Liver (tissue), 9 donors: ENCODE data around the gene GPM6B. TPM values are rescaled to one million over a fixed set of nuclear protein-coding genes. Genes with fewer than 3 reads are reported as not detected.

Experiments
- DNase-seq: peaks from one replicate; pipeline ENCODE4 v3.0.0-alpha.2; 2017; ENCODE audit warnings: low spot score
- H3K27ac ChIP-seq, 2 donors: one replicate each; pipeline ENCODE4 v1.7.0; 2013; ENCODE audit warnings: inconsistent platforms in 2 of 2, low read length in 2 of 2, control low read depth in 1 of 2, low read depth in 1 of 2, mild to moderate bottlenecking in 1 of 2
- H3K27me3 ChIP-seq, 4 donors: one replicate each; pipeline versions ENCODE4 v1.6.1 to v1.7.0; 2013; ENCODE audit warnings: low read length in 3 of 4, inconsistent platforms in 1 of 4, mild to moderate bottlenecking in 1 of 4, moderate library complexity in 1 of 4; ENCODE audit not compliant: control insufficient read depth in 4 of 4, insufficient read depth in 4 of 4
- H3K36me3 ChIP-seq, 4 donors: one replicate each; pipeline versions ENCODE4 v1.6.1 to v1.7.0; 2013; ENCODE audit warnings: low read length in 3 of 4, mild to moderate bottlenecking in 3 of 4, low read depth in 1 of 4, moderate library complexity in 1 of 4; ENCODE audit not compliant: control insufficient read depth in 4 of 4, insufficient read depth in 3 of 4
- H3K4me1 ChIP-seq, 4 donors: one replicate each; pipeline versions ENCODE4 v1.6.1 to v1.7.0; 2013; ENCODE audit warnings: low read length in 3 of 4, mild to moderate bottlenecking in 3 of 4, moderate library complexity in 1 of 4; ENCODE audit not compliant: control insufficient read depth in 4 of 4, insufficient read depth in 4 of 4
- H3K4me3 ChIP-seq, 3 donors: one replicate each; pipeline versions ENCODE4 v1.6.1 to v1.7.0; 2013; ENCODE audit warnings: low read length in 3 of 3, control low read depth in 1 of 3, low read depth in 1 of 3, mild to moderate bottlenecking in 1 of 3
- H3K9ac ChIP-seq, 2 donors: one replicate each; pipeline ENCODE4 v1.7.0; 2013; ENCODE audit warnings: low read length in 2 of 2, mild to moderate bottlenecking in 2 of 2, moderate library complexity in 2 of 2, control low read depth in 1 of 2, low read depth in 1 of 2
- H3K9me3 ChIP-seq, 4 donors: one replicate each; pipeline versions ENCODE4 v1.6.1 to v1.7.0; 2013; ENCODE audit warnings: low read length in 3 of 4; ENCODE audit not compliant: control insufficient read depth in 4 of 4
- EGR1 ChIP-seq, 2 donors: IDR thresholded peaks; 2 replicates each; pipeline ENCODE4 v1.6.1; 2016 to 2018; ENCODE audit warnings: antibody characterized with exemption in 2 of 2, low read depth in 2 of 2
- FOXA1 ChIP-seq: IDR thresholded peaks from 2 replicates; pipeline ENCODE4 v1.6.1; 2016; ENCODE audit warnings: antibody characterized with exemption
- FOXA2 ChIP-seq: IDR thresholded peaks from 2 replicates; pipeline ENCODE4 v1.6.1; 2016; ENCODE audit warnings: antibody characterized with exemption
- GABPA ChIP-seq, 2 donors: IDR thresholded peaks in 1 of 2; conservative IDR thresholded peaks in 1 of 2; 2 replicates each; pipeline ENCODE4 v1.6.1; 2016; ENCODE audit warnings: antibody characterized with exemption in 2 of 2, mild to moderate bottlenecking in 1 of 2, moderate library complexity in 1 of 2
- HNF4A ChIP-seq, 2 donors: conservative IDR thresholded peaks; 2 replicates each; pipeline ENCODE4 v1.6.1; 2016; ENCODE audit warnings: antibody characterized with exemption in 2 of 2, mild to moderate bottlenecking in 2 of 2
- JUND ChIP-seq, 2 donors: IDR thresholded peaks; 2 replicates each; pipeline ENCODE4 v1.6.1; 2016; ENCODE audit warnings: antibody characterized with exemption in 2 of 2
- MAX ChIP-seq: IDR thresholded peaks from 2 replicates; pipeline ENCODE4 v1.6.1; 2016; ENCODE audit warnings: antibody characterized with exemption
- NR2F2 ChIP-seq: IDR thresholded peaks from 2 replicates; pipeline ENCODE4 v1.6.1; 2016; ENCODE audit warnings: antibody characterized with exemption
- RAD21 ChIP-seq, 2 donors: IDR thresholded peaks; 2 replicates each; pipeline ENCODE4 v1.6.1; 2016; ENCODE audit warnings: antibody characterized with exemption in 2 of 2, mild to moderate bottlenecking in 2 of 2
- REST ChIP-seq: IDR thresholded peaks from 2 replicates; pipeline ENCODE4 v1.6.1; 2016; ENCODE audit warnings: antibody characterized with exemption, mild to moderate bottlenecking
- RXRA ChIP-seq, 2 donors: IDR thresholded peaks; 2 replicates each; pipeline ENCODE4 v1.6.1; 2017 to 2018; ENCODE audit warnings: antibody characterized with exemption in 2 of 2, mild to moderate bottlenecking in 1 of 2
- SP1 ChIP-seq: IDR thresholded peaks from 2 replicates; pipeline ENCODE4 v1.6.1; 2018; ENCODE audit warnings: antibody characterized with exemption, mild to moderate bottlenecking
- YY1 ChIP-seq: IDR thresholded peaks from 2 replicates; pipeline ENCODE4 v1.6.1; 2016; ENCODE audit warnings: antibody characterized with exemption, mild to moderate bottlenecking
- WGBS: extraction: QIAGEN DNeasy Blood & Tissue Kit; methylation state at CpG from one replicate; pipeline ENCODE4 v1.1.7; 2013; 5-methylcytosine and 5-hydroxymethylcytosine counted together
- polyA plus RNA-seq, 2 donors: library from polyadenylated mRNA; stranded (reverse) in 1 of 2; unstranded in 1 of 2; fragments of 200-250 nt in 1 of 2; fragments of >200 nt in 1 of 2; fragmentation: Nextera tagmentation in 1 of 2; extraction: Ambion mirVana in 1 of 2; gene quantifications; one replicate each; pipeline versions ENCODE4 v1.2.1 to v1.2.3, GENCODE V29; 2013 to 2015
- total RNA-seq, 2 donors: library from RNA; depleted of rRNA; stranded (reverse); fragments of >200 nt; gene quantifications; one replicate each; pipeline ENCODE4 v1.2.3, GENCODE V29; 2014
- TF ChIP-seq, protein P1 (sequence below): IDR thresholded peaks from 2 replicates; pipeline ENCODE4 v1.6.1; 2016; ENCODE audit warnings: antibody characterized with exemption
- TF ChIP-seq, protein P2 (sequence below): IDR thresholded peaks from 2 replicates; pipeline ENCODE4 v1.6.1; 2016; ENCODE audit warnings: antibody characterized with exemption
- donor health status: healthy.
- donor health status: healthy.
- donor health status: healthy.
- donor health status: healthy.
- donor health status: healthy.

The GPM6B gene
- total and polyA plus RNA-seq, 4 donors, result 0.42 to 2.3 (median 0.72) TPM

GRCh38 chrX:13843150-13843721 lies 26.3 kb upstream of the GPM6B start:
- peaks cover 0 to 3% (median 0%) of the 10 kb centered on the region in 4 donors for H3K9me3 ChIP-seq
- H3K4me1 ChIP-seq, result no peaks in the 10 kb centered on the region
- H3K9ac ChIP-seq, result no peak overlapping the region
- no peak overlapping the region for H3K4me3 ChIP-seq
- no peak overlapping the region for H3K27ac ChIP-seq
- no peak for DNase-seq
- H3K27me3 ChIP-seq, result peaks cover 0 to 2% (median 0%) of the 10 kb centered on the region in 4 donors
- TF ChIP-seq RAD21 (IDR thresholded peaks at IDR 0.05) (no peak), FOXA2 (no peak), FOXA1 (no peak), JUND (IDR thresholded peaks at IDR 0.05) (no peak), SP1 (no peak), NR2F2 (no peak)
- TF ChIP-seq, protein P1, sequence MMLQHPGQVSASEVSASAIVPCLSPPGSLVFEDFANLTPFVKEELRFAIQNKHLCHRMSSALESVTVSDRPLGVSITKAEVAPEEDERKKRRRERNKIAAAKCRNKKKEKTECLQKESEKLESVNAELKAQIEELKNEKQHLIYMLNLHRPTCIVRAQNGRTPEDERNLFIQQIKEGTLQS, result no peak
- TF ChIP-seq, protein P2, sequence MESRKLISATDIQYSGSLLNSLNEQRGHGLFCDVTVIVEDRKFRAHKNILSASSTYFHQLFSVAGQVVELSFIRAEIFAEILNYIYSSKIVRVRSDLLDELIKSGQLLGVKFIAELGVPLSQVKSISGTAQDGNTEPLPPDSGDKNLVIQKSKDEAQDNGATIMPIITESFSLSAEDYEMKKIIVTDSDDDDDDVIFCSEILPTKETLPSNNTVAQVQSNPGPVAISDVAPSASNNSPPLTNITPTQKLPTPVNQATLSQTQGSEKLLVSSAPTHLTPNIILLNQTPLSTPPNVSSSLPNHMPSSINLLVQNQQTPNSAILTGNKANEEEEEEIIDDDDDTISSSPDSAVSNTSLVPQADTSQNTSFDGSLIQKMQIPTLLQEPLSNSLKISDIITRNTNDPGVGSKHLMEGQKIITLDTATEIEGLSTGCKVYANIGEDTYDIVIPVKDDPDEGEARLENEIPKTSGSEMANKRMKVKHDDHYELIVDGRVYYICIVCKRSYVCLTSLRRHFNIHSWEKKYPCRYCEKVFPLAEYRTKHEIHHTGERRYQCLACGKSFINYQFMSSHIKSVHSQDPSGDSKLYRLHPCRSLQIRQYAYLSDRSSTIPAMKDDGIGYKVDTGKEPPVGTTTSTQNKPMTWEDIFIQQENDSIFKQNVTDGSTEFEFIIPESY, result no peak
- 70% methylated on average over 1 of the region's 1 CpG for WGBS
- H3K36me3 ChIP-seq, result no peaks in the 10 kb centered on the region

- H3K27me3 ChIP-seq, result peaks cover 0 to 2% (median 0%) of the 10 kb centered on the region in 4 donors
- WGBS, result 85% methylated on average over 7 of the region's 7 CpGs
- DNase-seq, result no peak
Measured at GRCh38 chrX:13840121-13840520, 23.2 kb upstream of the GPM6B start.

DNA sequence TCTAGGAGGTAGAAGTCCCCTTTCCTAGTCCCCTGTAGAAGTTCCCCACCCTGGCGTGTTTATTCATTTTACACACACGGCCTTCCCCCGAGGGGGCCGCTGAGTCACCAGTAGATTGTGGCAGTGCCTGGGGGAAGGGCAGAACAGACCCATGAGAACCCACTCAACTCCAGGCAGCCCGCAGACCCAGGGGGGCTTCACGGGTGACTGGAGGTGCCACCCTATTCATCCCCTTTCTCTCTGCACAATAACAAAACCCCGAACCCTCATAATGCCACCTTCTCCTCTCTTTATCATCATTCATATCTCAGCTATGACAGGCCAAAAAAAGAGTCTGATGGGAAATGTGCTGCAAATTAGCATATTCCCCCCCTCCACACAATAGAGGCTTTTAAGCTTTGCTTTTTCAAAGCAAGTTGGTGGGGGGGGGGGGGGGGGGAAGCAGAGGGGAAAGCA lies 20.4 kb upstream of the GPM6B start:
- 32% methylated on average over 7 of the region's 7 CpGs for WGBS
- H3K27me3 ChIP-seq, result peaks cover 0 to 2% (median 0%) of the 10 kb centered on the region in 4 donors
- TF ChIP-seq RXRA (IDR thresholded peaks at IDR 0.05), result no peak
- TF ChIP-seq GABPA (IDR thresholded peaks at IDR 0.05 in 1 of 2, conservative IDR thresholded peaks at IDR 0.05 in 1 of 2), result no peak
- no peak for TF ChIP-seq REST
- no peak for TF ChIP-seq HNF4A (conservative IDR thresholded peaks at IDR 0.05)
- no peak for TF ChIP-seq FOXA2
- no peak for TF ChIP-seq EGR1 (IDR thresholded peaks at IDR 0.05; ENCODE audit: low read depth in 2 of 2)
- TF ChIP-seq RAD21 (IDR thresholded peaks at IDR 0.05), result no peak
- no peak for TF ChIP-seq MAX
- TF ChIP-seq, protein P2, result no peak
- TF ChIP-seq FOXA1, result no peak

More at GRCh38 chrX:13840121-13840520, 23.2 kb upstream of the GPM6B start:
- no peak for TF ChIP-seq FOXA1
- no peak for TF ChIP-seq HNF4A (conservative IDR thresholded peaks at IDR 0.05)
- no peak for TF ChIP-seq RAD21 (IDR thresholded peaks at IDR 0.05)
- TF ChIP-seq YY1, result no peak
- TF ChIP-seq FOXA2, result no peak
- no peak for TF ChIP-seq RXRA (IDR thresholded peaks at IDR 0.05)
- TF ChIP-seq, protein P2, result no peak
- Histone ChIP-seq H3K4me1 (no peaks in the 10 kb centered on the region), H3K4me3 (no peak overlapping the region), H3K9me3 (peaks cover 0 to 3% (median 0%) of the 10 kb centered on the region in 4 donors), H3K9ac (no peak overlapping the region), H3K36me3 (no peaks in the 10 kb centered on the region), H3K27ac (no peak overlapping the region)

More for the DNA sequence above, 20.4 kb upstream of the GPM6B start:
- Histone ChIP-seq H3K4me3 (no peak overlapping the region), H3K36me3 (no peaks in the 10 kb centered on the region), H3K27ac (no peak overlapping the region), H3K9me3 (peaks cover 0 to 3% (median 0%) of the 10 kb centered on the region in 4 donors), H3K9ac (no peak overlapping the region), H3K4me1 (no peaks in the 10 kb centered on the region)
- DNase-seq, result no peak
